Neural cell (in vitro differentiated cells): ENCODE data around the gene PLPP1. TPM values are rescaled to one million over a fixed set of nuclear protein-coding genes. Genes with fewer than 3 reads are reported as not detected.

Experiments used
- H2AFZ ChIP-seq: fragments of 200-600, 300-800 bp; sonication (generic), shearing (Covaris generic); 2 replicates; pipeline ENCODE4 v1.6.0; 2014; ENCODE audit warnings: low read depth, mild to moderate bottlenecking, antibody characterized with exemption, low read length, moderate library complexity
- H3F3A ChIP-seq: fragments of 200-600 bp; shearing (Covaris generic); 2 replicates; pipeline ENCODE4 v1.6.1; 2016; ENCODE audit warnings: mild to moderate bottlenecking, moderate library complexity, mixed read lengths, antibody characterized with exemption, low read length; ENCODE audit not compliant: insufficient read depth, poor library complexity, severe bottlenecking
- H3K27ac ChIP-seq: fragments of 200-600, 300-800 bp; sonication (generic), shearing (Covaris generic); 2 replicates; pipeline ENCODE4 v1.5.1; 2014; ENCODE audit warnings: mild to moderate bottlenecking, low read length, moderate library complexity
- H3K27me3 ChIP-seq: fragments of 300-800, 200-600 bp; sonication (generic), shearing (Covaris generic); 2 replicates; pipeline ENCODE4 v1.6.0; 2014; ENCODE audit warnings: mild to moderate bottlenecking, low read depth, low read length, moderate library complexity; ENCODE audit not compliant: insufficient read depth
- H3K36me3 ChIP-seq: fragments of 300-800, 200-600 bp; sonication (generic), shearing (Covaris generic); 2 replicates; pipeline ENCODE4 v1.5.1; 2014; ENCODE audit warnings: mild to moderate bottlenecking, antibody characterized with exemption, low read length, moderate library complexity; ENCODE audit not compliant: insufficient read depth
- H3K4me2 ChIP-seq: fragments of 300-800, 200-600 bp; sonication (generic), shearing (Covaris generic); 2 replicates; pipeline ENCODE4 v1.6.0; 2014; ENCODE audit warnings: mild to moderate bottlenecking, low read length
- H3K4me3 ChIP-seq: fragments of 300-800, 200-600 bp; sonication (generic), shearing (Covaris generic); 2 replicates; pipeline ENCODE4 v1.5.1; 2014; ENCODE audit warnings: mild to moderate bottlenecking, low read length, moderate library complexity
- H3K79me2 ChIP-seq: fragments of 200-600 bp; shearing (Covaris generic); replicated peaks from 2 replicates; pipeline ENCODE4 v1.6.0; 2014; ENCODE audit warnings: mild to moderate bottlenecking, low read length, moderate library complexity; ENCODE audit not compliant: insufficient read depth
- H3K9ac ChIP-seq: fragments of 300-800, 200-600 bp; sonication (generic), shearing (Covaris generic); 2 replicates; pipeline ENCODE4 v1.6.1; 2016; ENCODE audit warnings: mild to moderate bottlenecking, low read length, mixed read lengths
- H3K9me2 ChIP-seq: fragments of 200-600 bp; shearing (Covaris generic); 2 replicates; pipeline ENCODE4 v1.6.1; 2016; ENCODE audit warnings: mild to moderate bottlenecking, low read length, mixed read lengths; ENCODE audit not compliant: insufficient read depth
- H3K9me3 ChIP-seq: fragments of 200-600, 300-800 bp; sonication (generic), shearing (Covaris generic); 2 replicates; pipeline ENCODE4 v1.6.1; 2016; ENCODE audit warnings: mild to moderate bottlenecking, mixed run types, low read length, moderate library complexity, mixed read lengths
- H4K20me1 ChIP-seq: fragments of 200-600 bp; shearing (Covaris generic); 2 replicates; pipeline ENCODE4 v1.6.1; 2016; ENCODE audit warnings: mild to moderate bottlenecking, mixed run types; ENCODE audit not compliant: insufficient read depth
- EP300 ChIP-seq: fragments of 450-650 bp; conservative IDR thresholded peaks from 2 replicates; pipeline ENCODE4 v1.6.1; 2014; ENCODE audit warnings: antibody characterized with exemption, mild to moderate bottlenecking, moderate library complexity; ENCODE audit not compliant: poor library complexity, severe bottlenecking
- EZH2 ChIP-seq: fragments of 200-600, 300-800 bp; shearing (Covaris generic), sonication (generic); IDR thresholded peaks from 2 replicates; pipeline ENCODE4 v1.6.1; 2014; ENCODE audit warnings: antibody characterized with exemption, low read length, borderline replicate concordance, mild to moderate bottlenecking; ENCODE audit not compliant: insufficient read depth, poor library complexity, severe bottlenecking
- MXI1 ChIP-seq: fragments of 450-650 bp; conservative IDR thresholded peaks from 2 replicates; pipeline ENCODE4 v1.6.1; 2014; ENCODE audit warnings: antibody characterized with exemption, mild to moderate bottlenecking; ENCODE audit not compliant: poor library complexity, severe bottlenecking
- POLR2AphosphoS5 ChIP-seq: IDR thresholded peaks from 2 replicates; pipeline ENCODE4 v1.6.1; 2012
- RAD21 ChIP-seq: fragments of 450-650 bp; conservative IDR thresholded peaks from 2 replicates; pipeline ENCODE4 v1.6.1; 2014; ENCODE audit warnings: antibody characterized with exemption, mild to moderate bottlenecking, moderate library complexity
- SMC3 ChIP-seq: fragments of 450-650 bp; conservative IDR thresholded peaks from 2 replicates; pipeline ENCODE4 v1.6.1; 2014; ENCODE audit warnings: antibody characterized with exemption, mild to moderate bottlenecking, moderate library complexity; ENCODE audit not compliant: poor library complexity
- TAF1 ChIP-seq: IDR thresholded peaks from 2 replicates; pipeline ENCODE4 v1.6.1; 2012; ENCODE audit warnings: low read depth
- polyA plus RNA-seq: library from polyadenylated mRNA; depleted of rRNA; stranded (reverse); fragments of >200 nt; gene quantifications from 2 replicates; pipeline ENCODE4 v1.2.3, GENCODE V29; 2014
- TF ChIP-seq, protein P1 (sequence below): fragments of 450-650 bp; IDR thresholded peaks from 2 replicates; pipeline ENCODE4 v1.5.1; 2014; ENCODE audit warnings: antibody characterized with exemption, mild to moderate bottlenecking, moderate library complexity; ENCODE audit not compliant: poor library complexity, severe bottlenecking
- TF ChIP-seq, protein P2 (sequence below): IDR thresholded peaks from 2 replicates; pipeline ENCODE4 v1.6.1; 2012; ENCODE audit warnings: borderline replicate concordance

The PLPP1 gene
- polyA plus RNA-seq, 1 donor from 2014 or later, result 33.9 TPM

DNA sequence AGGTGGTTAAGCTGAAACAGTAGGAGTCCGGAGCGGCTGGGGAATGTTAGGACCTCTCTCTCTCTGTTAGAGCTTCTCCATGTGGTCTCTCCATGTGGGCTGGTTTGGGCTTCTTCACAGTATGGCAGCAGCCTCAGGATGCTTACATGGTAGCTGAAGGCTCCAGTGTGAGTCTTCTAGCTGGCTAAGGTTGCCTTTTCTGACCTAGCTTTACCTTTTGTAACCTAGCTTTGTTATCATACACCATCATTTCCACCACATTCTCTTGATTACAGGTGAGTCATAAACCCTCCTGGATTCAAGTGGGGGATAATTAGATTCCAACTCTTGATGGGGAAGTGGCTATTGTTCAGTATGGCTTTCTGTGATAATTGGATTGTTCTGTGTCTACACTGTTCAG, 128.5 kb downstream of the PLPP1 start:
- H3F3A ChIP-seq, result no peaks in the 10 kb centered on the region
- no peak overlapping the region for H3K4me2 ChIP-seq
- H3K4me3 ChIP-seq, result no peak overlapping the region
- no peaks in the 10 kb centered on the region for H3K27me3 ChIP-seq
- H2AFZ ChIP-seq, result no peak overlapping the region
- no peaks in the 10 kb centered on the region for H4K20me1 ChIP-seq
- no peaks in the 10 kb centered on the region for H3K9me2 ChIP-seq
- no peaks in the 10 kb centered on the region for H3K79me2 ChIP-seq
- H3K36me3 ChIP-seq, result peaks cover 3% of the 10 kb centered on the region
- no peak overlapping the region for H3K9ac ChIP-seq
- H3K9me3 ChIP-seq, result no peaks in the 10 kb centered on the region
- no peak overlapping the region for H3K27ac ChIP-seq
- TF ChIP-seq EP300 (no peak), MXI1 (no peak), POLR2AphosphoS5 (no peak), SMC3 (no peak), EZH2 (no peak), RAD21 (no peak), TAF1 (no peak)
- TF ChIP-seq, protein P1, sequence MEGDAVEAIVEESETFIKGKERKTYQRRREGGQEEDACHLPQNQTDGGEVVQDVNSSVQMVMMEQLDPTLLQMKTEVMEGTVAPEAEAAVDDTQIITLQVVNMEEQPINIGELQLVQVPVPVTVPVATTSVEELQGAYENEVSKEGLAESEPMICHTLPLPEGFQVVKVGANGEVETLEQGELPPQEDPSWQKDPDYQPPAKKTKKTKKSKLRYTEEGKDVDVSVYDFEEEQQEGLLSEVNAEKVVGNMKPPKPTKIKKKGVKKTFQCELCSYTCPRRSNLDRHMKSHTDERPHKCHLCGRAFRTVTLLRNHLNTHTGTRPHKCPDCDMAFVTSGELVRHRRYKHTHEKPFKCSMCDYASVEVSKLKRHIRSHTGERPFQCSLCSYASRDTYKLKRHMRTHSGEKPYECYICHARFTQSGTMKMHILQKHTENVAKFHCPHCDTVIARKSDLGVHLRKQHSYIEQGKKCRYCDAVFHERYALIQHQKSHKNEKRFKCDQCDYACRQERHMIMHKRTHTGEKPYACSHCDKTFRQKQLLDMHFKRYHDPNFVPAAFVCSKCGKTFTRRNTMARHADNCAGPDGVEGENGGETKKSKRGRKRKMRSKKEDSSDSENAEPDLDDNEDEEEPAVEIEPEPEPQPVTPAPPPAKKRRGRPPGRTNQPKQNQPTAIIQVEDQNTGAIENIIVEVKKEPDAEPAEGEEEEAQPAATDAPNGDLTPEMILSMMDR, result no peak
- TF ChIP-seq, protein P2, sequence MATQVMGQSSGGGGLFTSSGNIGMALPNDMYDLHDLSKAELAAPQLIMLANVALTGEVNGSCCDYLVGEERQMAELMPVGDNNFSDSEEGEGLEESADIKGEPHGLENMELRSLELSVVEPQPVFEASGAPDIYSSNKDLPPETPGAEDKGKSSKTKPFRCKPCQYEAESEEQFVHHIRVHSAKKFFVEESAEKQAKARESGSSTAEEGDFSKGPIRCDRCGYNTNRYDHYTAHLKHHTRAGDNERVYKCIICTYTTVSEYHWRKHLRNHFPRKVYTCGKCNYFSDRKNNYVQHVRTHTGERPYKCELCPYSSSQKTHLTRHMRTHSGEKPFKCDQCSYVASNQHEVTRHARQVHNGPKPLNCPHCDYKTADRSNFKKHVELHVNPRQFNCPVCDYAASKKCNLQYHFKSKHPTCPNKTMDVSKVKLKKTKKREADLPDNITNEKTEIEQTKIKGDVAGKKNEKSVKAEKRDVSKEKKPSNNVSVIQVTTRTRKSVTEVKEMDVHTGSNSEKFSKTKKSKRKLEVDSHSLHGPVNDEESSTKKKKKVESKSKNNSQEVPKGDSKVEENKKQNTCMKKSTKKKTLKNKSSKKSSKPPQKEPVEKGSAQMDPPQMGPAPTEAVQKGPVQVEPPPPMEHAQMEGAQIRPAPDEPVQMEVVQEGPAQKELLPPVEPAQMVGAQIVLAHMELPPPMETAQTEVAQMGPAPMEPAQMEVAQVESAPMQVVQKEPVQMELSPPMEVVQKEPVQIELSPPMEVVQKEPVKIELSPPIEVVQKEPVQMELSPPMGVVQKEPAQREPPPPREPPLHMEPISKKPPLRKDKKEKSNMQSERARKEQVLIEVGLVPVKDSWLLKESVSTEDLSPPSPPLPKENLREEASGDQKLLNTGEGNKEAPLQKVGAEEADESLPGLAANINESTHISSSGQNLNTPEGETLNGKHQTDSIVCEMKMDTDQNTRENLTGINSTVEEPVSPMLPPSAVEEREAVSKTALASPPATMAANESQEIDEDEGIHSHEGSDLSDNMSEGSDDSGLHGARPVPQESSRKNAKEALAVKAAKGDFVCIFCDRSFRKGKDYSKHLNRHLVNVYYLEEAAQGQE, result no peak

DNA sequence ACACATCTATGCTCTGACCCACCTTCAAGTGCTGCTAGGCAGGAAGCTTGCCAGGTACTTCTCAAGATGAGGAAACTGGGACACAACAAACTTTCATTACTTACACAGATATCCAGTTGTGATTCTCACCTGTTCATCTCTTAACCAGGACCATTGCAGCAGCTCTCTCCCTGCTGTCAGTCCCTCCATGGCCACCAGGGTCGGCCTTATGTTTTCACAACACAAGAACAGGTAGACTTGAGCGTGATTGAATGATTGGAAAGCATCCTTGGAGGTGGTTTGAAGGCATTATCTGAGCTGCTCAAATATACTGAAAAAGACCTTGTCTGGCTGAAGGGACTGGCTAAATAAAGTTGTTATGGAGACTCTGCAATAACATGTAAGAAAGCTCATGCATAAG, 132.6 kb downstream of the PLPP1 start:
- H3K9me3 ChIP-seq, result no peaks in the 10 kb centered on the region
- H3K4me2 ChIP-seq, result no peak overlapping the region
- peaks cover 3% of the 10 kb centered on the region for H3K36me3 ChIP-seq
- H3K9ac ChIP-seq, result no peak overlapping the region
- no peak overlapping the region for H3K4me3 ChIP-seq
- TF ChIP-seq, protein P2, result no peak
- TF ChIP-seq RAD21 (no peak), POLR2AphosphoS5 (no peak), EP300 (no peak), MXI1 (no peak), SMC3 (no peak), TAF1 (no peak), EZH2 (no peak)
- TF ChIP-seq, protein P1, result no peak
- no peaks in the 10 kb centered on the region for H3F3A ChIP-seq
- H4K20me1 ChIP-seq, result no peaks in the 10 kb centered on the region
- no peak overlapping the region for H2AFZ ChIP-seq
- H3K9me2 ChIP-seq, result no peaks in the 10 kb centered on the region
- H3K27me3 ChIP-seq, result no peaks in the 10 kb centered on the region
- no peak overlapping the region for H3K27ac ChIP-seq
- H3K79me2 ChIP-seq, result no peaks in the 10 kb centered on the region
